Cardiac muscle cell (in vitro differentiated cells and primary cell): ENCODE measurements around the gene IL18. TPM values are rescaled to one million over a fixed set of nuclear protein-coding genes. Genes with fewer than 3 reads are reported as not detected.

Experiments
- DNase-seq, 2 donors: peaks; one replicate each; pipeline versions ENCODE4 v3.0.0 to v3.0.0-alpha.2; 2010 to 2017; ENCODE audit warnings: low read depth in 1 of 2, low spot score in 1 of 2
- H3K27ac ChIP-seq: fragments of 200-600 bp; sonication (generic); 2 replicates; pipeline ENCODE4 v1.5.1; 2016
- H3K27me3 ChIP-seq: fragments of 200-600 bp; sonication (generic); 2 replicates; pipeline ENCODE4 v1.6.0; 2016; ENCODE audit warnings: control low read depth
- H3K36me3 ChIP-seq: fragments of 200-600 bp; sonication (generic); 2 replicates; pipeline ENCODE4 v1.5.1; 2016; ENCODE audit warnings: control low read depth
- H3K4me1 ChIP-seq: fragments of 200-600 bp; sonication (generic); 2 replicates; pipeline ENCODE4 v1.8.1; 2017; ENCODE audit warnings: low read depth, mild to moderate bottlenecking, mixed run types
- H3K4me3 ChIP-seq: fragments of 200-600 bp; sonication (generic); 2 replicates; pipeline ENCODE4 v1.5.1; 2016; ENCODE audit warnings: mild to moderate bottlenecking
- H3K9me3 ChIP-seq: fragments of 200-600 bp; sonication (generic); 2 replicates; pipeline ENCODE4 v1.5.1; 2017; ENCODE audit warnings: low read depth, mild to moderate bottlenecking, control low read depth
- polyA plus RNA-seq: library from polyadenylated mRNA; unstranded; fragments of >200 nt; fragmentation: Nextera tagmentation; extraction: Ambion mirVana; gene quantifications from 2 replicates; pipeline ENCODE4 v1.2.1, GENCODE V29; 2016
- total RNA-seq: library from RNA; depleted of rRNA; stranded (reverse); fragments of >200 nt; gene quantifications from 2 replicates; pipeline ENCODE4 v1.2.3, GENCODE V29; 2016
- TF ChIP-seq, protein P1 (sequence below): IDR thresholded peaks from 2 replicates; pipeline ENCODE4 v1.5.1; 2012; ENCODE audit warnings: low read depth, mild to moderate bottlenecking, low read length

IL18 gene
- total and polyA plus RNA-seq, 2 experiments from 2014 or later, result 0.86 to 0.94 TPM

DNA sequence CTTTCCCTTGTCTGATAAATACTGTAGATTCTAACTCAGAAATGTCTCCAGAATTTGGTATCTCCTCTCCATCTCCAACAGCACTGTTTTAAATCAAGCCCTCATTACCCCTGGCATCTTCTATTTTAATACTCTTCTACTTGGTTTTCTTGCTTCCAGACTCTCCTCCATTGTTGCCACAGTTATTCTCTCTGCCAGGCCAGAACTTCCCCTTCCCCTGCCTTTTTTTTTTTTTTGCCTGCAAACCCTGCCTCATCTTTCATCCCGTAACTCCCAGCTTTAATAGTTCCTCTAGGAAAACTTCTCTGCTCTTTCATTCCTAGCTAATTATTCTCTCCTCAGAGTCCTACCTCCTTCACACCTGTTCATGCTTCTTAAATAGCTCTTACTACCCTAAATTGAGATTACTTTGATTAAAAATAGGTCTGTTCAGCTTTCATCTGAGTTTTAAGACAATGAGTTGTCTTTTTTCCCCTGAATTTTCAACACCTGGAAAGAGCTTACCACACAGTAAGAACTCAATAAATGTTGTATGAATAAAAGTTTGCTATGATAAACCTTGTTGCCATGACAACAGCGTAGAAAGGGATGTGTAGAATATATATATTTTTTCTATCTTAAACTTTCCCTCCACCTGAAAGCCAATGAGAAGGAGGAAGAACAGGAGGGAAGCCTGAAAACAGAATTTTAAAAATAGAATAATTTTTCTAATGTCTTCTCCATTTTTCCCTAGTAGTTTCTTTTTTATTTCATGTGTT lies 3.6 kb downstream of the IL18 start:
- DNase-seq, result no peak
- no peaks in the 10 kb centered on the region for H3K27me3 ChIP-seq
- H3K9me3 ChIP-seq, result no peaks in the 10 kb centered on the region
- no peak overlapping the region for H3K4me3 ChIP-seq
- no peak overlapping the region for H3K27ac ChIP-seq
- H3K4me1 ChIP-seq, result no peaks in the 10 kb centered on the region
- H3K36me3 ChIP-seq, result no peaks in the 10 kb centered on the region
- TF ChIP-seq, protein P1, sequence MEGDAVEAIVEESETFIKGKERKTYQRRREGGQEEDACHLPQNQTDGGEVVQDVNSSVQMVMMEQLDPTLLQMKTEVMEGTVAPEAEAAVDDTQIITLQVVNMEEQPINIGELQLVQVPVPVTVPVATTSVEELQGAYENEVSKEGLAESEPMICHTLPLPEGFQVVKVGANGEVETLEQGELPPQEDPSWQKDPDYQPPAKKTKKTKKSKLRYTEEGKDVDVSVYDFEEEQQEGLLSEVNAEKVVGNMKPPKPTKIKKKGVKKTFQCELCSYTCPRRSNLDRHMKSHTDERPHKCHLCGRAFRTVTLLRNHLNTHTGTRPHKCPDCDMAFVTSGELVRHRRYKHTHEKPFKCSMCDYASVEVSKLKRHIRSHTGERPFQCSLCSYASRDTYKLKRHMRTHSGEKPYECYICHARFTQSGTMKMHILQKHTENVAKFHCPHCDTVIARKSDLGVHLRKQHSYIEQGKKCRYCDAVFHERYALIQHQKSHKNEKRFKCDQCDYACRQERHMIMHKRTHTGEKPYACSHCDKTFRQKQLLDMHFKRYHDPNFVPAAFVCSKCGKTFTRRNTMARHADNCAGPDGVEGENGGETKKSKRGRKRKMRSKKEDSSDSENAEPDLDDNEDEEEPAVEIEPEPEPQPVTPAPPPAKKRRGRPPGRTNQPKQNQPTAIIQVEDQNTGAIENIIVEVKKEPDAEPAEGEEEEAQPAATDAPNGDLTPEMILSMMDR, result no peak

DNA sequence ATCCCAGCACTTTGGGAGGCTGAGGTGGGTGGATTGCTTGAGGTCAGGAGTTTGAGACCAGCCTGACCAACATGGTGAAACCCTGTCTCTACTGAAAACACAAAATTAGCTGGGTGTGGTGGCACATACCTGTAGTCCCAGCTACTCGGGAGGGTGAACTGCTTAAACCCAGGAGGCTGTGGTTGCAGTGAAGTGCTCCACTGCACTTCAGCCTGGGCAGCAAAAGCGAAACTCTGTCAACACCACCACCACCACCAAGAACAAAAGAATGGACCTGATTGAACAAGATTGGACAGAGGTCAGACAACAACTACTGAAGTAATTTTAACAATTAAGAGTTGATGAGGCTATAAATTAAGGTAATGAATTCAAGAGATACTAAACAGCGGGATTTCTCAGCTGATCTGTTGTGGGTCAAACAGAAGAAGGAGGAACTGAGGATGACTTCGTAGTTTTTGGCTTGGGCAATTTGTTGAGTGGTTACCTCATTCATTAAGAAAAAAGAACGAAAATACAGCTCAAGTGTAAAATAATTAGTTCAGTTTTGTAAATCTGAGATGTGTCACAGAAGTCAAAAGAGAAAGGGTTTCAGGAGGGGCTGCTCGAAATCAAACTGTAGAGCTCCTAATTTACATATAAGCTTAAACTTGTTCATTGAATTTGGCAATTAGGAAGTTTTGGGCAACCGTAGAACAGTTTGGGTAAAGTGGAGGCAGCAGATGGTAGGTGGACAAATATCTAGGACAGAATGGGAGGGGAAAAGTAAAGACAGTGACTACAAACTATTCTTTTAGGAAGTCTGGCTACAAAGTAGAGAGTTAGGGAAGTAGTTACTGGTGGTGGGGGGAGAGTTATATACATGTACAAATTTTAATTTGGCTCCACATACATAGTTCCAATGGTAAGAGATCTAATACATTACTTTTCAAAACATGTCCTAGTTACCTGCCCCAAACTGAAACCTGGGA lies 4.5 kb downstream of the IL18 start:
- DNase-seq, result no peak
- Histone ChIP-seq H3K27me3 (no peaks in the 10 kb centered on the region), H3K9me3 (no peaks in the 10 kb centered on the region), H3K4me3 (no peak overlapping the region), H3K36me3 (no peaks in the 10 kb centered on the region), H3K27ac (no peak overlapping the region), H3K4me1 (no peaks in the 10 kb centered on the region)
- TF ChIP-seq, protein P1, result no peak

DNA sequence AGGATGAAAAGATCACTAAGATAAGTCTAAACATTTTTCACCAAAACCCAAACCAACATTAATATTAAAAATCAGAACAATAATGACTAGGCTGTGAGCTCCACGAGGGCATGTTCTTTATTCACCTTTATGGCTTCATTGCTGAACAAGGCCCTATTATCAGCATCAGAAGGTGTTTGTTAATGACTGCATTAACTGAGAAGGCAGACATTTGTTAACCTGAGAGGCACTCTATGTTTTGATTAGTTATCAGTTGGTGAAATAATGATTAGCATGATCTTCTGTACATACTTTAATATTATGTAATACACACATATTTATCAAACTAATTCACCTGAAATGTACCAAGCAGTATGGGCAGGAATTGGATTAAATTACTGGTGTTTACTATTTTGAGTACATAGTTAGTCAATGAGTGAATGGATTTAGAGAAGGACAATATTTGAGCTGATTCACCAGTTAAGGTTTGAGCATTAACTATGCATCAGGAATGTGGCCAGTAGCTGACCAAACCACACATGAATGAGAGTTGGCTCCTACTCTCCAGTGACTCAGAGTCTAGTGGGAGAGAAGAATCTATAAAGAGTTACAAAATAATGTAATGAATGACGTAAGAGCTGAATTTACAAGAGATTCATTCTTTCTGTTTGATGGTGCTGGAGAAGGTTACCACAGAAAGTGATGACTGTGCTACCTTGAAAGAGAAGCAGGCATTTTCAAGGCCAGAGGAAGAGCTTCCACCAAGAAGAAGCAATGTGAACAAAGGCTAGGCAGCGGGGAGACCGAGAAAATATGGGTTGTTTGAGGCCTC lies 6.7 kb downstream of the IL18 start:
- TF ChIP-seq, protein P1, result no peak
- peak in 1 of 2 donors; percentile 98 for DNase-seq
- H3K4me3 ChIP-seq, result no peak overlapping the region
- H3K27ac ChIP-seq, result no peak overlapping the region
- no peaks in the 10 kb centered on the region for H3K4me1 ChIP-seq
- no peaks in the 10 kb centered on the region for H3K27me3 ChIP-seq
- H3K36me3 ChIP-seq, result no peaks in the 10 kb centered on the region
- no peaks in the 10 kb centered on the region for H3K9me3 ChIP-seq

DNA sequence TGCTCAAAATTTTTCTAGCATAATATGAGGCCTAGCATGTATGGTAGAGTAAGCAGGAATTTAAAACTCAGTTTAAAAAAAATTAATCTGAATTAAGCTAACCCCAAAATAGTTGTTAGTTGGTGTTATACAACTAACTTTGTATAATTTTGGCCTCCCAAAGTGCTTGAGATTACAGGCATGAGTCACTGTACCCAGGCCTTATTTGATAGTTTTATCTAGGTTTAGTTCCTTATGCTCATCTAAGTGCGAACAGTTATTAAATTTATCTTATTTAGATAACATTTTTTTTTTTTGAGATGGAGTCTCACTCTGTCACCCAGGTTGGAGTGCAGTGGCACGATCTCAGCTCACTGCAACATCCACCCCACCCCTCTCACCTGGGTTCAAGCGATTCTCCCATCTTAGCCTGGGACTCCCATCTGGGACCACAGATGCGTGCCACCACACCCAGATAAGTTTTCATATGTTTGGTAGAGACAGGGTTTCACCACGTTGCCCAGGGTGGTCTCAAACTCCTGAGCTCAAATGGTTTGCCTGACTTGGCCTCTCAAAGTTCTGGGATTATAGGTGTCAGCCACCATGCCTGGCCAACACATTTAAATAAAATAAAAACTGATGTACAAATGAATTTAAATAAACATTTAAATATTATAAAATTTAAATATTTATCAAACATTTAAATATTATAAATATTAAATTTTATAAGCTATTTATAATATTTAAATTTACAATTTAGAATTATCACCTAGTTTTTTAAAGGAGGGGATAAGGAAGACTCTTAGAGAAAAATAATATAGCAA lies 7.5 kb downstream of the IL18 start:
- TF ChIP-seq, protein P1, result no peak
- no peak overlapping the region for H3K27ac ChIP-seq
- H3K4me3 ChIP-seq, result no peak overlapping the region

DNA sequence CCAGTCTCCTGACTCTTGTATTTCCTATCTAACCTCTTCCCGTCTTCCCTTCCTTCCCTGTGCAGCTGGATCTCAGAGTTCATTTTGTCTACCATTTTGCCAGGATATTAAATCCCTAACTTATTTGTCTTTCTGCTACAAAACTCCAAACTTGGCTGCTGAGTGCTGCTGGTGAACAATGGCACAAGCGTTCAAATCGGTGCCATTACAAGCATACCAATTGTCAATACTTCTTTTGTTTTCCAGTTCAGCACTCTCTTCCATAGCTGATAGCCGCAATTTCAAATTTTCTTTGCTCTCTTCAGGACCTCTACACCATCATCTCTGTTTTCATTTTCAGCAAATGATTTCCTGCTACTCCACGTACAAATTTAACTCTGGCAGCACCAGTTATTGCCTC lies 13.4 kb downstream of the IL18 start:
- no peaks in the 10 kb centered on the region for H3K9me3 ChIP-seq
- TF ChIP-seq, protein P1, result no peak
- H3K27ac ChIP-seq, result no peak overlapping the region
- no peaks in the 10 kb centered on the region for H3K36me3 ChIP-seq
- no peak overlapping the region for H3K4me3 ChIP-seq
- no peaks in the 10 kb centered on the region for H3K4me1 ChIP-seq
- DNase-seq, result no peak
- H3K27me3 ChIP-seq, result peaks cover 6% of the 10 kb centered on the region

More for the DNA sequence above, 7.5 kb downstream of the IL18 start:
- H3K27me3 ChIP-seq, result no peaks in the 10 kb centered on the region
- no peaks in the 10 kb centered on the region for H3K4me1 ChIP-seq
- DNase-seq, result peak in 1 of 2 donors; percentile 32
- no peaks in the 10 kb centered on the region for H3K9me3 ChIP-seq
- no peaks in the 10 kb centered on the region for H3K36me3 ChIP-seq
